NCI-H2227 treated with DMSO at 0.1 percent for 48 hours (cell line): ENCODE measurements around the gene KRTAP19-1.
"Not testable (repeated sequence)": the region's sequence is repeated elsewhere in the genome, so short reads cannot be mapped to it uniquely, and the experiment has no call there.

Source experiments
- DNase-seq: peaks from one replicate; lab custom pipeline; 2025; lab: John Stamatoyannopoulos, UW

KRTAP19-1 gene

GRCh38 chr21:30480145-30480544 is at the start of gene KRTAP19-1:
TSS of gene KRTAP19-1 (minus strand) at chr21:30480367. CDS start at chr21:30480317, 50 bp downstream.
- DNase-seq = no peak

- DNase-seq = no peak
Observed at GRCh38 chr21:30518876-30519275, 38.7 kb upstream of the KRTAP19-1 start.

- DNase-seq = no peak
Observed at GRCh38 chr21:30515681-30516080, 35.5 kb upstream of the KRTAP19-1 start.

- not testable (repeated sequence) for DNase-seq
Observed at GRCh38 chr21:30505621-30506205, 25.5 kb upstream of the KRTAP19-1 start.

- no peak for DNase-seq
Observed at GRCh38 chr21:30502041-30502440, 21.9 kb upstream of the KRTAP19-1 start, which contains the start of gene KRTAP19-5. TSS of gene KRTAP19-5 (minus strand) at chr21:30502141. CDS start at chr21:30502090, 51 bp downstream.

DNA sequence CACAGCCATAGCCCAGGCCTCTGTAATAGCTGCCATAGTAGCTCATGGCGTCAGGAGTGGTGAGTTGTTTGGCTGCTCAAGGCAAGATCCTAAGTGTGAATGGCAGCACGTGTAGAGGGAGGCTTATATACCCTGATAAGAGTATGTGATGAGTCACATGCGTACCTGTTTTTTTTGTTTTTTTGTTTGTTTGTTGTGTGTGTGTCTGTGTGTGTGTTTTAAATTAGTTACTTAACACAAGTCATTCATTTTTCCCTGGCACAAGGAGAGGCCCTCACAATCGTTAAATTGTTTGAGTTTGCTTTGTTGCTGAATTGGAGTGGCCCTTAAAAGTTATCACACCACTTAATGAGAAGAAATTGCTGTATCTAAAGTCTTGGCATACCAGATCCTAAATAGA is 16.9 kb upstream of the KRTAP19-1 start, which contains the start of gene KRTAP19-4:
Gene KRTAP19-4 (minus strand): TSS at position 101 of the 400 bp plus-strand sequence. CDS start 55 bp downstream, at position 46.
- DNase-seq = no peak

DNA sequence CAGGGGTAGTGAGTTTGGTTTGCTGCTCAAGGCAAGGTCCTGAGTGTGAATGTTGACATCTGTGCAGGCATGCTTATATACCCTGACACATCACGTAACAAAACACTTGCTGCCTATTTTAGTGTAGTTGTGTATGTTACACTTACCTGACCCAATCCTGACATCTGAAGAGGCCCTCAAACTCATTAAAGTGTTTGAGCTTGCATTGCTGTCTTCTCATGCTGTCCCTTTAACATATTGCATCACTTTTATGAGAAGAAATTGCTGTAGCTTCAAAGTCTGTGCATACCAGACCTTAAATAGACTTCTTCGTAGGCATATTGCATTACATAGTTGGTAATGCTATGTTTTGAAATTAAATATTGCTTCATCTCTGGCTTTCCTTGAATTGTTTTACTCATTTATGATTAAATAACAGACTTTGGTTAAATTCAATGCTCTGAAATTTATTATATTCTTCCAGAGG is 11.8 kb upstream of the KRTAP19-1 start, which contains the start of gene KRTAP19-3:
Gene KRTAP19-3 (minus strand): TSS at position 51 of the 466 bp plus-strand sequence. CDS start 56 bp downstream, outside the sequence.
- DNase-seq = no peak

GRCh38 chr21:30487336-30487735 is 7.2 kb upstream of the KRTAP19-1 start, which contains the start of gene KRTAP19-2:
TSS of gene KRTAP19-2 (minus strand) at chr21:30487436. CDS start at chr21:30487348, 88 bp downstream.
- no peak for DNase-seq

DNA sequence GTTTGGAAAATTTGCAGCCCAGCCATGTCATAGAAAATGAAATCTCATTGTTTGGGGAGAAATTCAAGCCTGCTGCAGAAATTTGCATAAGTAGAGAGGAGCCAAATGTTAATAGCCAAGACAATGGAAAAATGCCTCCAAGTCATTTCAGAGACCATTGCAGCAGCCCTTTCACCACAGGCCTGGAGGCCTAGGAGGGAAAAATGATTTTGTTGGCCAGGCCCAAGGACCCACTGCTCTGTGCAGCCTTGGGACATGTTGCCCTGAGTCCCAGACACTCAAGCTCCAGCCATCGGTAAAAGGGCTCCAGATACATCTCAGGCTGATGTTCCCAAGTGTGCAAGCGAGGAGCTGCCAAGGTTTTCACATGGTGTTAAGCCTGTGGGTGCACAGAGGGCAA is 6.0 kb upstream of the KRTAP19-1 start:
- no peak for DNase-seq

DNA sequence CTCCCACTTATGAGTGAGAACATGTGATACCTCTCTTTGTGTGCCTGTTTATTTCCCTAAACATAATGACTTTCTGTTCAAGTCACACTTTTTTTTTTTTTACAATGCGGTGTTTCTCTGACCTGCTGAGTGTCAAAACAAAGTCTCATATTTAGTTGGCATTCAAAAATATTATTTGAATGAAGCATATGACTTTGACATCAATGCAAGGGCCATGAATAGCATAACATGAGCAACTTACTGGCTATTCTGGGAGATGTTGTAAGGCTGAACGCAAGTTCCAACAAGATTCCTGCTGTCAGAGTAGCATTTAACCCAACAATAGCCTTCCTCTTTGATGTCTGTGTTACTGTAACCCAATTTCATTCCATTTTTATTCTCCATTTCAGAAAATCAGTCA is 2.0 kb upstream of the KRTAP19-1 start:
- no peak for DNase-seq

DNA sequence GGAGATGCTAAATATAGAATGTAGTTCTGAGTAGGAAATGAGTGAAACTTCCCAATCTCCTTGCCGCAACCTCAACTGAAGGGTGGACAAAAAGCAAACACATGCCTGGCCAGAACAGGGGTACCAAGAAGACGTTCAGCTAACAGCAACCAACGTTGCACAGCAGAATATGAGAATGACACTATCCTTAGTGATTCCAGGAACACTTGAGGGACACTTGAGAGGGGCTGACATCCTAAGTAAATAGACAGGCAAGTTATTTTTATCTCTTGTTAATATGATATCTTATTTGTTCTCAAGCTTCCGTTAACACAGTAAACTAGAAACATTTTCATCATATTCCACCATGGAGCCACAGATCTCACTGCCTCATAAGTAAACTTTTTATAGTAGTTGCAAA is 908 bp downstream of the KRTAP19-1 start:
- no peak for DNase-seq

DNA sequence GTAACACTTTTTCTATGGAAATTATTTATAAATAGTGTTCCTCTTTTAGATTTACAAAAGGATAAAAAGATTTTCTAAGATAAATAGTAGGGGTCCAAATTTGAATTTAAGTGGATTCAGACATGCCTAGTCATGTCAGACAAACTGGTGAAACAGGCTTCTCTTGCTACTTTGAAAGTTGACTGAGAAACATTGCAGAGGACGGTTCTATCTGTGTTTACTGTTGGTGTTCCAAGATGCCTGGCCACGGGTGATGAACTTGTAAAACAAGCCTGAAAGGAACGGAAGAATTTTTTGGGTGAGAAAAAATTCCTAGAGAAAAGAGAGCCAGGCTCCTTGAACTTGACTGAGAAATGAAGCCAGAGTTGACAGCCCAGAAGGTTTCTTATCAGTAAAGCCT is 2.2 kb downstream of the KRTAP19-1 start:
- no peak for DNase-seq

DNA sequence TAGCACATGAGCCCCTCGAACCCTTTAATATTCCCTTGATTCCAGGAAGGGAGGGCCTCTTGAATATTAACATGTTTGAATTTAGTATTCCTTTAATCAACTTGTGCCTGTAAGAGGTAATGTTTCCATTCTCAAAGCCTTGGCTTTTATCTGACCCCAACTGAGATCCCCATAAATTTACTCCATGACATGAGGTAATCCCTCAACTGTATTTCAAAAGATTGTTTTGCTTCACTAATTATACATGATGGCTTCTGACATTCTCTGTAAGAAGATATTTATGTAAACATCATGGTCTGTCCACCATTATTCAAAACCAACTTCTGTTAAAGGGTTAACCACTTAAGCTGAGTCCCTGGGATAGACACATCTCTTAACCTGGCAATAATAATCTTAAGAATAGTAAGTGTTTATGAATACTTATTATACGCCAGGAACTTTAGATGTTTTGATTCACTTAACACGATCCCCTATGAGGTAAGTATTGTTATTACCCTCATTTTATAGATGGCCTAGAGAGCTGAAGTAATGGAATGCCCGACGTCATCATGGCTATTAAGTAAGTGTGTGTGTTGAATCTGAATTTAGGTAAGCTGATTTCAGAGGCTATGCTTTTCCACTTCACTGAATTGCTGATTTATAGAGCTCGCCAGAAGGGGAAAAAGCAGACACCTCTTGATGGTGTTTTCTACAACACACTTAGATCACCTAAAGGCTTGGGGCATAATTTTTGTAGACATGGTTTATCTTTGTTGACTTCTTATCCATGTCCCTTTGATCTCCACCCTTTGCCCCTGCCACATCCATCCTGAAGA is 11.1 kb downstream of the KRTAP19-1 start:
- DNase-seq = no peak

DNA sequence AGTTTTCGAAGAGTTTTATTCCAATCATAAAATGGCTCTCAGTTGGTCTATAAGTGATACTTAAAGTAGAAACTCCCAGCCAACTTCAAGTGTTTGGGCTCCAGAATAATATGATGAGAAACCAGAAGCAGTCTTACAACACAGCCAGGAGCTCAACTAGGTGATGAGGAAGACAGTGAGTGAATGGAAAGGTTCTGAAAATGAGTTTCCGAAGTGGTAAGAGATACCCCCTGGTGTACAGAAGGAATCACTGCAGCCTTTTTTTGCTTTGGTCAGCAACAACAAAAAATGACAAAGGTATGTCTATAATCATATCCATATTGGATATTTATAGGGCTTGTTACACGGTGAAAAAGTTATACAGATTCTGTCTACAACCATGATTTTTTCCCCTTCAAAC is 16.5 kb downstream of the KRTAP19-1 start:
- no peak for DNase-seq

DNA sequence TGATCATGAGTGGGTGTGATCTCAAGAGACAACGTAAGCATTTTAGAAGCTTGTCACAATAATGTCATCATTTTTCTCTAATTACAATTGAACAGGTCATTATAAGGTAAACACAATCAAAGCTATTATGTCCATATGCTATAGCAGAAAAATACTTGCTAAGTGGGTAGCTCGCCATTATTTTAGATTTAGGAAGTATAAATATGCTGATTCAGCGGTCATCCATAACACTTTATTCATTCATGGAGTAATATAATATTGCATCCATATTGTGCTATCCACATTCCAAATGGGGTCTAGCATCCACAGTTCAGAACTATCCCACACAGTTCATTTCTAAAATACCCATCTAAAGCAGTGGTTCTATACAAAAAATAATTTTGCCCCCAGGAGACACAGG is 31.7 kb downstream of the KRTAP19-1 start:
- DNase-seq = no peak

GRCh38 chr21:30447056-30447455 is 33.1 kb downstream of the KRTAP19-1 start:
- DNase-seq = no peak

- DNase-seq = no peak
Observed at GRCh38 chr21:30444204-30444603, 36.0 kb downstream of the KRTAP19-1 start.

- no peak for DNase-seq
Observed at GRCh38 chr21:30443226-30443625, 36.9 kb downstream of the KRTAP19-1 start.

- no peak for DNase-seq
Observed at GRCh38 chr21:30439975-30440374, 40.2 kb downstream of the KRTAP19-1 start, which contains the start of gene KRTAP15-1. TSS of gene KRTAP15-1 (plus strand) at chr21:30440275. CDS start at chr21:30440328, 53 bp downstream.

DNA sequence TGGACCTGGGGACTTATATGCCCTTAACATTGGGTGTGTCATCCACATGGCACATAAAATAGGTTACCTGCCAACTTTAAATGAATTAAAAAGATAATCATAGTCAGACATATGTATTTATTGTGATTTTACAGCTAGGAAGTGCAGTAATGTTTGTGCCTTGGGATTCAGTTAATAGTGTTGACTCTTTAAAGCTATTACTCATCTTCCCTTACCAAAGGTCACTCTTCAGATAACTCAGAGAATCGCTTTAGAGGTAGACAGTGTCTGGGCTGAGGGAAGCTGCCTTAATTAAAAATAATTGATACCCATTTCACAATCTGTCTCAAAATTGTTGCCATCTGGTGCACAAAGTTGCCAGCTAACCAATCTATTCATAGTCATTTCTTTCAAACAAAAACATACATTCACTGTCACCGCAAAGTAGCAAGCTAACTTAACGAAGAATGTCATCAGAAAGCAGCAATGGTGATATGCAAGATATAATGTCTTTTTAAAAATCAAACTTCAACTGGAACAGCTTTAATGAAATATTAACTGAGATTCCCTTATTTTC is 43.1 kb downstream of the KRTAP19-1 start:
- DNase-seq = no peak

- DNase-seq = no peak
Observed at GRCh38 chr21:30434033-30434631, 46.0 kb downstream of the KRTAP19-1 start.

DNA sequence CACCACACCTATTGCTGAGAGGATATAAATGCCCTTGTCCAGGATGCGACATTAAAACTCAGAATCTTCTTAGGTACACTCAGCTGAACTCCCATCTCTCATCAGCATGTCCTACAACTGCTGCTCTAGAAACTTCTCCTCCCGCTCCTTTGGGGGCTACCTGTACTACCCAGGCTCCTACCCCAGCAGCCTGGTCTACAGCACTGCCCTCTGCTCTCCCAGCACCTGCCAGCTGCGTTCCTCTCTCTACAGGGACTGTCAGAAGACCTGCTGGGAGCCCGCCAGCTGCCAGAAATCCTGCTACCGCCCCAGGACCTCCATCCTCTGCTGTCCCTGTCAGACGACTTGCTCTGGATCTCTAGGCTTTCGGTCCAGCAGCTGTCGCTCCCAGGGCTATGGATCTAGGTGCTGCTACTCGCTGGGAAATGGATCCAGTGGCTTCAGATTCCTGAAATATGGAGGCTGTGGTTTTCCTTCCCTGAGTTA is 50.0 kb downstream of the KRTAP19-1 start, which contains the start of gene KRTAP13-4:
Gene KRTAP13-4 (plus strand): TSS at position 51 of the 486 bp plus-strand sequence. CDS start 56 bp downstream, at position 107.
- DNase-seq = no peak
